ENCODE measurements around the gene GYG1. TPM values are rescaled to one million over a fixed set of nuclear protein-coding genes. Genes with fewer than 3 reads are reported as not detected.

Gene GYG1
- total RNA-seq, 1 experiment from 2014 or later = 75.2 TPM

GRCh38 chr3:148955544-148956346 is 35.6 kb upstream of the GYG1 start:
- BruUV-seq (replicated peaks) = no TSS peak
- no peak for DNase-seq (ENCODE audit: low read depth, low spot score)
- H3K9me3 ChIP-seq (ENCODE audit: control insufficient read depth, insufficient read depth, low read depth, low read length) = no peaks in the 10 kb centered on the region
- POLR2A ChIA-PET = interaction anchor here (0.6 kb wide), 3 partner anchors 13 to 586 kb away, joined by 4 to 18 read pairs (median 5); no protein-coding TSS in a partner anchor
- no peak overlapping the region for H3K4me3 ChIP-seq (ENCODE audit: low read depth in 2 of 2, low read length in 2 of 2)
- no peaks in the 10 kb centered on the region for H3K36me3 ChIP-seq (ENCODE audit: control insufficient read depth, insufficient read depth, low read length)
- peak; percentile 75 for ATAC-seq
- in situ Hi-C loops (cut with HindIII; ENCODE audit: low pct_unique_long_range_greater_than_20kb, low sequenced_read_pairs) = no loop called here
- peaks cover 6% of the 10 kb centered on the region for H3K4me1 ChIP-seq (ENCODE audit: control insufficient read depth, insufficient read depth, low read length)
- CTCF ChIA-PET = interaction anchor here (0.6 to 1.7 kb wide), 23 partner anchors 26 to 980 kb away, joined by 3 to 11 read pairs (median 5); no protein-coding TSS in a partner anchor
- intact Hi-C loops (cut with micrococcal nuclease; ENCODE audit: unreplicated experiment) = loop anchor here (5.0 to 10.0 kb wide), 4 partner anchors 167 to 529 kb away; partner anchors contain the start of gene TM4SF18
- peak overlapping the region; percentile 57; the same call in 1 of the 2 replicates for H3K27ac ChIP-seq (ENCODE audit: low read length)
- TF ChIP-seq TCF7L2 (IDR thresholded peaks at IDR 0.05; ENCODE audit: low read depth, low read length) (no peak), SIN3A (IDR thresholded peaks at IDR 0.05; ENCODE audit: borderline replicate concordance, insufficient read depth, low read depth, low read length) (no peak), REST (IDR thresholded peaks at IDR 0.05; ENCODE audit: insufficient read depth in 1 of 2, low read depth in 2 of 2, low read length in 1 of 2) (no peak), POLR2AphosphoS5 (IDR thresholded peaks at IDR 0.05; ENCODE audit: low read depth, low read length) (no peak), CTCF (IDR thresholded peaks at IDR 0.05) (peak; percentile 85)
- no peaks in the 10 kb centered on the region for H3K27me3 ChIP-seq (ENCODE audit: control insufficient read depth, insufficient read depth, low read length)

GRCh38 chr3:148957586-148957985 is 33.8 kb upstream of the GYG1 start:
- no peak overlapping the region for H3K4me3 ChIP-seq (ENCODE audit: low read depth in 2 of 2, low read length in 2 of 2)
- ChIA-PET POLR2A (interaction anchor here (0.6 kb wide), 1 partner anchor 207 kb away, joined by 4 read pairs; no protein-coding TSS in a partner anchor), CTCF (no interaction called here)
- intact Hi-C loops (cut with micrococcal nuclease; ENCODE audit: unreplicated experiment) = loop anchor here (5.0 to 10.0 kb wide), 4 partner anchors 165 to 527 kb away; partner anchors contain the start of gene TM4SF18
- in situ Hi-C loops (cut with HindIII; ENCODE audit: low pct_unique_long_range_greater_than_20kb, low sequenced_read_pairs) = no loop called here
- DNase-seq (ENCODE audit: low read depth, low spot score) (no peak), ATAC-seq (no peak)
- no peaks in the 10 kb centered on the region for H3K27me3 ChIP-seq (ENCODE audit: control insufficient read depth, insufficient read depth, low read length)
- H3K27ac ChIP-seq (ENCODE audit: low read length) = no peak overlapping the region
- no TSS peak for BruUV-seq (replicated peaks)
- no peaks in the 10 kb centered on the region for H3K9me3 ChIP-seq (ENCODE audit: control insufficient read depth, insufficient read depth, low read depth, low read length)
- TF ChIP-seq CTCF (IDR thresholded peaks at IDR 0.05) (peak; percentile 72), POLR2AphosphoS5 (IDR thresholded peaks at IDR 0.05; ENCODE audit: low read depth, low read length) (no peak)
- H3K36me3 ChIP-seq (ENCODE audit: control insufficient read depth, insufficient read depth, low read length) = no peaks in the 10 kb centered on the region
- H3K4me1 ChIP-seq (ENCODE audit: control insufficient read depth, insufficient read depth, low read length) = peaks cover 6% of the 10 kb centered on the region

Measured in Panc1 (cell line).